Spleen (tissue), 11 donors: Measurements from ENCODE around the gene EMC8. TPM values are rescaled to one million over a fixed set of nuclear protein-coding genes. Genes with fewer than 3 reads are reported as not detected.

Source experiments
- DNase-seq: peaks from one replicate; pipeline ENCODE4 v3.0.0-alpha.2; 2020
- H3K27ac ChIP-seq, 8 donors: fragments of 200-600 bp; sonication (generic) in 7 of 8; 1 replicate in 4 of 8; 2 replicates in 4 of 8; pipeline versions ENCODE4 v1.5.0 to v1.8.0; 2016 to 2021; ENCODE audit warnings: inconsistent platforms in 4 of 8, mild to moderate bottlenecking in 4 of 8, moderate library complexity in 1 of 8
- H3K27me3 ChIP-seq, 7 donors: fragments of 200-600 bp; sonication (generic) in 6 of 7; replicated peaks in 1 of 7; 1 replicate in 4 of 7; 2 replicates in 3 of 7; pipeline versions ENCODE4 v1.5.0 to v1.8.0; 2016 to 2021; ENCODE audit warnings: inconsistent platforms in 3 of 7, mild to moderate bottlenecking in 1 of 7
- H3K36me3 ChIP-seq, 6 donors: fragments of 200-600 bp; sonication (generic) in 5 of 6; 1 replicate in 4 of 6; 2 replicates in 2 of 6; pipeline versions ENCODE4 v1.5.0 to v1.8.0; 2016 to 2021; ENCODE audit warnings: inconsistent platforms in 2 of 6
- H3K4me1 ChIP-seq, 6 donors: fragments of 200-600 bp; sonication (generic) in 5 of 6; 1 replicate in 3 of 6; 2 replicates in 3 of 6; pipeline versions ENCODE4 v1.5.0 to v1.8.0; 2016 to 2021; ENCODE audit warnings: inconsistent platforms in 3 of 6
- H3K4me3 ChIP-seq, 8 donors: fragments of 200-600 bp; sonication (generic) in 7 of 8; 1 replicate in 4 of 8; 2 replicates in 4 of 8; pipeline versions ENCODE4 v1.5.0 to v1.8.0; 2016 to 2021; ENCODE audit warnings: inconsistent platforms in 4 of 8, mild to moderate bottlenecking in 4 of 8, moderate library complexity in 2 of 8
- H3K9me3 ChIP-seq, 8 donors: fragments of 200-600 bp; sonication (generic) in 7 of 8; 1 replicate in 4 of 8; 2 replicates in 4 of 8; pipeline versions ENCODE4 v1.5.0 to v1.8.0; 2016 to 2021; ENCODE audit warnings: inconsistent platforms in 4 of 8
- POLR2A ChIP-seq, 3 donors: fragments of 450-650 bp; IDR thresholded peaks; one replicate each; pipeline ENCODE4 v1.5.1; 2017; ENCODE audit warnings: antibody characterized with exemption in 3 of 3, mild to moderate bottlenecking in 1 of 3
- POLR2AphosphoS5 ChIP-seq, 3 donors: sonication (generic); formaldehyde crosslinking; IDR thresholded peaks; one replicate each; pipeline ENCODE4 v1.5.1; 2017; ENCODE audit warnings: antibody characterized with exemption in 3 of 3
- WGBS, 5 donors: extraction: QIAGEN DNeasy Blood & Tissue Kit in 3 of 5; methylation state at CpG; one replicate each; pipeline versions ENCODE4 v1.1.5 to v1.1.7; 2013 to 2018; 5-methylcytosine and 5-hydroxymethylcytosine counted together
- intact Hi-C: fragments of 100-400 bp; cut with DNase I; formaldehyde crosslinking; loops from one replicate; pipeline ENCODE4 v1.15.0; 2023; ENCODE audit warnings: low total_unique reads
- polyA plus RNA-seq, 3 donors: library from polyadenylated mRNA; stranded (reverse); fragments of 200-250 nt; gene quantifications; one replicate each; pipeline ENCODE4 v1.2.1, GENCODE V29; 2013
- total RNA-seq, 7 donors: library from RNA; depleted of rRNA in 3 of 7; stranded (reverse); fragments of >200 nt in 3 of 7; fragmentation: NEBNext Ultra II Directional in 4 of 7; extraction: Animal tissue kit (Norgen Biotek cat#: 25700) in 4 of 7; gene quantifications; one replicate each; pipeline versions ENCODE4 v1.1.0 to v1.2.1, GENCODE V29; 2016 to 2021
- TF ChIP-seq, protein P1 (sequence below), 11 experiments: fragments of 200-600 bp in 7 of 11; fragments of 450-650 bp in 4 of 11; sonication (generic) in 4 of 11; IDR thresholded peaks in 8 of 11; conservative IDR thresholded peaks in 3 of 11; 1 replicate in 7 of 11; 2 replicates in 4 of 11; pipeline versions ENCODE4 v1.4.0 to v1.8.0; 2016 to 2021; ENCODE audit warnings: antibody characterized with exemption in 11 of 11, inconsistent platforms in 4 of 11, mild to moderate bottlenecking in 1 of 11
- donor health status: healthy with polysubstance abuse.
- donor health status: DM: no; HTN: no; CAD: no; lungs with moderate emphysema.
- donor health status: DM: no; HTN: no; CAD: no.
- donor health status: Bipolar disorder and iron deficiency.
- donor health status: healthy.
- donor health status: DM: no; HTN: no; CAD: no.
- donor health status: DM: yes; HTN: yes; CAD: no.

Gene EMC8
- total and polyA plus RNA-seq, 10 donors, result 10.1 to 43.0 (median 23.8) TPM

DNA sequence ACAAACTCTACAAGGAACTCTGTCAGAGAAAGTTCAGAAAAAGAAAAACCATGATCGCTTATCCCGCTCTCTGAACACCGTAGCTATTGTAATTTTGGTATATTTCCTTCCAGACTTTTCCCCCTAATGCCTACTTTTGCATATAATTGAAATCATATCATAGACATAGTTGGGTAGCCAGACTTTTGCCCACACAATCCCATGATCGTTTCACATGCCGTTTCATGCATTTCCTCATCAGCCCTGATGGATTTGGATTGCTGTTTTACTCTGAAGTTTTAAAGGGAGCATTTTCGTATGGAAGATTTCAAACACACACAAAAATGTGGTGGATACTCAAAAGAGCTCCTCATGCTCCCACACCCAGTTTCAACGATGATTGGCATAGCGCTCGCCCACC lies 31.5 kb upstream of the EMC8 start:
- peaks cover 0 to 3% (median 0%) of the 10 kb centered on the region in 8 donors for H3K9me3 ChIP-seq
- peaks cover 0 to 55% (median 0%) of the 10 kb centered on the region in 7 donors for H3K27me3 ChIP-seq
- intact Hi-C loops, result no loop called here
- DNase-seq, result no peak
- 77 to 82% (median 78%) methylated on average over 9 of the region's 9 CpGs for WGBS, 5 donors
- H3K36me3 ChIP-seq, result no peaks in the 10 kb centered on the region
- no peak overlapping the region for H3K27ac ChIP-seq
- H3K4me1 ChIP-seq, result peaks cover 5 to 37% (median 19%) of the 10 kb centered on the region in 6 donors
- TF ChIP-seq, protein P1, sequence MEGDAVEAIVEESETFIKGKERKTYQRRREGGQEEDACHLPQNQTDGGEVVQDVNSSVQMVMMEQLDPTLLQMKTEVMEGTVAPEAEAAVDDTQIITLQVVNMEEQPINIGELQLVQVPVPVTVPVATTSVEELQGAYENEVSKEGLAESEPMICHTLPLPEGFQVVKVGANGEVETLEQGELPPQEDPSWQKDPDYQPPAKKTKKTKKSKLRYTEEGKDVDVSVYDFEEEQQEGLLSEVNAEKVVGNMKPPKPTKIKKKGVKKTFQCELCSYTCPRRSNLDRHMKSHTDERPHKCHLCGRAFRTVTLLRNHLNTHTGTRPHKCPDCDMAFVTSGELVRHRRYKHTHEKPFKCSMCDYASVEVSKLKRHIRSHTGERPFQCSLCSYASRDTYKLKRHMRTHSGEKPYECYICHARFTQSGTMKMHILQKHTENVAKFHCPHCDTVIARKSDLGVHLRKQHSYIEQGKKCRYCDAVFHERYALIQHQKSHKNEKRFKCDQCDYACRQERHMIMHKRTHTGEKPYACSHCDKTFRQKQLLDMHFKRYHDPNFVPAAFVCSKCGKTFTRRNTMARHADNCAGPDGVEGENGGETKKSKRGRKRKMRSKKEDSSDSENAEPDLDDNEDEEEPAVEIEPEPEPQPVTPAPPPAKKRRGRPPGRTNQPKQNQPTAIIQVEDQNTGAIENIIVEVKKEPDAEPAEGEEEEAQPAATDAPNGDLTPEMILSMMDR (IDR thresholded peaks at IDR 0.05 in 8 of 11, conservative IDR thresholded peaks at IDR 0.05 in 3 of 11), result no peak
- TF ChIP-seq POLR2A (IDR thresholded peaks at IDR 0.05), result no peak
- no peak for TF ChIP-seq POLR2AphosphoS5 (IDR thresholded peaks at IDR 0.05)
- H3K4me3 ChIP-seq, result no peak overlapping the region

DNA sequence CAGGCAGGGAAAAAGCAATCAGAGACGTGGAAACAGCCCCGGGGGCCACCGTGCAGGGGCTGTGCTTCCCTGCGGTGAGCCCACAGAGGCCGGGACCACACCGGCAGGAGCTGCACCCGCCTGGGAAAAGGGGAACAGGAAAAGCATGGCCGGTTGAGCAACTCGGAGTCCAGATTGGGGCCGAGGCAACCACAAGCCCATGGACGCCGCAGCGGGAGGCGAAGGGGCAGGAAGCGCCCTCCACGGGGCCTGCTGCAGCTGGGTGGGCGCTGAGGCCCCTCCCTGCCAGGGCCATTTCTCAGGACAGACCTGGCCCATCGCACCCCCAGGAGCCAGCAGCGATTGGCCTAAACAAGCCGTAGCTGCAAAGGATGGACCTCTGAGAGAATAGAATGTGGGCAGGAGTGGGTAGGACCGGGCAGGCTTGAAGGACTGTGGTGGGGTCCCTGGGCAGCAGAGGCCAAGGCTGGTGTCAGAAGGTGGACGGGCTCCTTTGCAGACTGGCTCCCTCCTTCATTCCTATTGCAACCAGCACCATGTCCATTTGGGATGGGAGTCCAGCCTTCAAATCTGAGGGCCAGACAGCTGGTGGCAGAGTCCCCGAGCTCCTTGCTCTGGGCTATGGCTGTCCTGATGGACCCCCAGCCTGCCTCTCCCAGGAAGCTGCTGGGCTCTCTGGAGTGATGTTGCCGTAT lies 30.6 kb upstream of the EMC8 start:
- no peaks in the 10 kb centered on the region for H3K36me3 ChIP-seq
- H3K9me3 ChIP-seq, result peaks cover 0 to 3% (median 0%) of the 10 kb centered on the region in 8 donors
- no peak for TF ChIP-seq POLR2A (IDR thresholded peaks at IDR 0.05)
- peak; percentile 26 to 75 (median 55) for TF ChIP-seq POLR2AphosphoS5 (IDR thresholded peaks at IDR 0.05)
- H3K27me3 ChIP-seq, result peaks cover 0 to 45% (median 0%) of the 10 kb centered on the region in 7 donors
- WGBS, 5 donors, result 23 to 37% (median 26%) methylated on average over 16 to 24 of the region's 24 CpGs
- intact Hi-C loops, result loop anchor here (10.0 kb wide), 1 partner anchor 65 kb away; the partner anchor contains the start of gene IRF8
- peaks cover 5 to 37% (median 19%) of the 10 kb centered on the region in 6 donors for H3K4me1 ChIP-seq
- peak; percentile 82 for DNase-seq
- peak overlapping the region in 6 of 8 donors; percentile 15 to 65 (median 55) for H3K27ac ChIP-seq
- H3K4me3 ChIP-seq, result peak overlapping the region in 2 of 8 donors; percentile 1 to 42

DNA sequence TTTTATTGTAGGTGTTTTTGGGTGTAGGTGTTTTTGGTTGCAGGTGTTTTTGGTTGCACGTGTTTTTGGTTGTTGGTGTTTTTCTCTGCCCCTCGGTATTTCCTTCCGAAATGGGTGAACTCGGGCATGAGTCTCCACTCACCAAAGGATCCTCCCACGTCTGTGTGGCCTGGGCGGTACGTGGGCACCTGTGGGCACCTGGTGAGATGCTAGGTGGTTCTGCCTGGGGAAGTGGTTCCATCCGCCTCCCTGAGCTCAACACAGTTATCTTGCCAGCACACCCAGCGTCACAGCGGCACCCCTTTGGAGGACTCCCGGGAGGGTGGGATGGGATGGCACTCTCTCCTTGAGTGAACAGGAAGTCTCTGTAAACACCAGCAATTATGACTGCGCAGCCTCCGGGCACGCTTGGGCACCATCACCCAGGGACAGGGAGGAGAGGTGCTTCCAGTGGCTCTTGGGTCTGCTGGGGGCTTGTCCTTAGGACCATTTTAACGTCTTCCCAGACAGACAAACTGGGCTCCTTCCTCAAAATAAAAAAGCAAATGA lies 29.9 kb upstream of the EMC8 start:
- DNase-seq, result no peak
- intact Hi-C loops, result loop anchor here (10.0 kb wide), 1 partner anchor 66 kb away; the partner anchor contains the start of gene IRF8
- Histone ChIP-seq H3K4me1 (peaks cover 5 to 37% (median 19%) of the 10 kb centered on the region in 6 donors), H3K4me3 (peak overlapping the region in 2 of 8 donors; percentile 1 to 42), H3K36me3 (no peaks in the 10 kb centered on the region), H3K9me3 (peaks cover 0 to under 1% (median 0%) of the 10 kb centered on the region in 8 donors), H3K27ac (peak overlapping the region in 6 of 8 donors; percentile 15 to 65 (median 55)), H3K27me3 (peaks cover 0 to 42% (median 0%) of the 10 kb centered on the region in 7 donors)
- TF ChIP-seq POLR2AphosphoS5 (IDR thresholded peaks at IDR 0.05), result no peak
- TF ChIP-seq POLR2A (IDR thresholded peaks at IDR 0.05), result no peak
- TF ChIP-seq, protein P1 (IDR thresholded peaks at IDR 0.05 in 8 of 11, conservative IDR thresholded peaks at IDR 0.05 in 3 of 11), result no peak
- 32 to 42% (median 40%) methylated on average over 9 to 15 of the region's 15 CpGs for WGBS, 5 donors

DNA sequence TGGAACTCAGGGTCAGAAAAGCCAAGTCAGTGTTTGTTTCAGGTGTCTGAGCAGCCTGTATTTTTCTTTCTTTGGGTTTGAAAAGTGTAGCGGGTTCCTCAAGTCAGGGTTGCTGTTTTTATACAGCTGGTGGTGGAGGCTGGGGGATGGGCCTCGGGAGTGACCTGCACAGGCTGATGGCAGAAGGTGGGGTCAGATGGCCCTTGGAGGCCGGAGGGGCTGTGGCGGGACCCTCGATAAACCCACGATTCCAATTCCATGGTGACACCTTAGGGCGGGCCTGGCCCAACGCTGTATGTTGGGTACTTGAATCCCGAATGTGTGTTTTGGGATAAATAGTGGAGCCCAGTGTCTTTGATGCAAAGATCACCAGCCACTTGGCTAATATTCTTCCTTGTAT lies 28.8 kb upstream of the EMC8 start:
- no peak for DNase-seq
- 84 to 89% (median 86%) methylated on average over 9 of the region's 9 CpGs for WGBS, 5 donors
- TF ChIP-seq, protein P1 (IDR thresholded peaks at IDR 0.05 in 8 of 11, conservative IDR thresholded peaks at IDR 0.05 in 3 of 11), result no peak
- TF ChIP-seq POLR2AphosphoS5 (IDR thresholded peaks at IDR 0.05), result no peak
- no peak for TF ChIP-seq POLR2A (IDR thresholded peaks at IDR 0.05)
- Histone ChIP-seq H3K27me3 (peaks cover 0 to 37% (median 0%) of the 10 kb centered on the region in 7 donors), H3K9me3 (no peaks in the 10 kb centered on the region), H3K4me3 (no peak overlapping the region), H3K36me3 (no peaks in the 10 kb centered on the region), H3K27ac (no peak overlapping the region), H3K4me1 (peaks cover 5 to 33% (median 17%) of the 10 kb centered on the region in 6 donors)
- intact Hi-C loops, result loop anchor here (10.0 kb wide), 1 partner anchor 67 kb away; the partner anchor contains the start of gene IRF8
